HCT116 (cell line): ENCODE data around the gene PCNP. TPM values are rescaled to one million over a fixed set of nuclear protein-coding genes. Genes with fewer than 3 reads are reported as not detected.

Experiments
- ATAC-seq: fragments of 200-7000 bp; cut with Tn5 transposase; 2 replicates; pipeline ENCODE4 v1.9.1; 2020; ENCODE audit warnings: mild to moderate bottlenecking, moderate library complexity
- BruUV-seq: library from RNA; stranded (reverse); fragments of 400-500 nt; replicated peaks from 2 replicates; lab custom pipeline; 2021; lab: Mats Ljungman, UMichigan
- CTCF ChIA-PET: fragments of 300-600 bp; sonication (Branson Sonifier 250); formaldehyde crosslinking; loops from one replicate; lab custom pipeline; 2021; ENCODE audit warnings: antibody characterized with exemption; lab: Charles Lee
- POLR2A ChIA-PET: fragments of 300-600, 350-600 bp; sonication (Branson Sonifier 250); formaldehyde crosslinking; loops from one replicate; lab custom pipeline; 2021; ENCODE audit warnings: antibody characterized with exemption; lab: Charles Lee
- RAD21 ChIA-PET, 2 experiments: fragments of 300-600 bp; sonication (Branson Sonifier 250); formaldehyde crosslinking; loops; one replicate each; lab custom pipeline; 2023; ENCODE audit warnings: low total read pairs in 2 of 2; ENCODE audit not compliant: uncharacterized antibody in 2 of 2, unreplicated experiment in 2 of 2, low non-redundant PET in 1 of 2; lab: Charles Lee
- DNase-seq: peaks from one replicate; pipeline ENCODE4 v3.0.0-alpha.2; 2010; ENCODE audit warnings: low read depth, low spot score
- H2AFZ ChIP-seq: fragments of 200-600 bp; shearing (Covaris generic), sonication (generic); 2 replicates; pipeline ENCODE4 v1.6.1; 2017; ENCODE audit warnings: low read depth, mixed run types, mixed read lengths, antibody characterized with exemption, low read length; ENCODE audit not compliant: poor library complexity, severe bottlenecking
- H3K27ac ChIP-seq: 2 replicates; pipeline ENCODE4 v1.5.1; 2012; ENCODE audit warnings: low read depth, low read length
- H3K27me3 ChIP-seq: fragments of 200-600 bp; sonication (generic); 2 replicates; pipeline ENCODE4 v1.6.1; 2016; ENCODE audit warnings: mixed run types, low read length, mixed read lengths; ENCODE audit not compliant: insufficient read depth
- H3K36me3 ChIP-seq, 2 experiments: fragments of 200-500 bp in 1 of 2; fragments of 200-600 bp in 1 of 2; sonication (Bioruptor generic) in 1 of 2; sonication (generic) in 1 of 2; 2 replicates each; pipeline versions ENCODE4 v1.5.1 to v1.6.1; 2014 to 2016; ENCODE audit warnings: low read length in 2 of 2, inconsistent platforms in 1 of 2, mixed read lengths in 1 of 2, mixed run types in 1 of 2; ENCODE audit not compliant: insufficient read depth in 2 of 2, control insufficient read depth in 1 of 2
- H3K4me1 ChIP-seq, 2 experiments: fragments of 200-600 bp in 1 of 2; sonication (generic) in 1 of 2; 2 replicates each; pipeline versions ENCODE4 v1.5.1 to v1.6.1; 2012 to 2017; ENCODE audit warnings: low read length in 2 of 2, inconsistent platforms in 1 of 2, mild to moderate bottlenecking in 1 of 2, mixed read lengths in 1 of 2, mixed run types in 1 of 2, moderate library complexity in 1 of 2; ENCODE audit not compliant: insufficient read depth in 2 of 2, control insufficient read depth in 1 of 2
- H3K4me2 ChIP-seq: fragments of 200-600 bp; sonication (generic); 2 replicates; pipeline ENCODE4 v1.6.1; 2017; ENCODE audit warnings: mixed run types, low read length, mixed read lengths
- H3K4me3 ChIP-seq, 2 experiments: fragments of 200-600 bp in 1 of 2; sonication (generic) in 1 of 2; replicated peaks in 1 of 2; 2 replicates each; pipeline ENCODE4 v1.5.1; 2011 to 2016; ENCODE audit warnings: low read length in 2 of 2, control low read depth in 1 of 2, low read depth in 1 of 2, mild to moderate bottlenecking in 1 of 2, mixed read lengths in 1 of 2, mixed run types in 1 of 2
- H3K79me2 ChIP-seq: fragments of 200-600 bp; sonication (generic); 2 replicates; pipeline ENCODE4 v1.6.1; 2017; ENCODE audit warnings: mild to moderate bottlenecking, mixed run types, low read length, moderate library complexity, mixed read lengths; ENCODE audit not compliant: insufficient read depth
- H3K9ac ChIP-seq: fragments of 200-600 bp; sonication (generic); 2 replicates; pipeline ENCODE4 v1.6.1; 2016; ENCODE audit warnings: low read length, mixed read lengths
- H3K9me2 ChIP-seq: fragments of 200-600 bp; sonication (generic), shearing (Covaris generic); 2 replicates; pipeline ENCODE4 v1.6.1; 2017; ENCODE audit warnings: mixed run types, mild to moderate bottlenecking, moderate library complexity; ENCODE audit not compliant: insufficient read depth
- H3K9me3 ChIP-seq, 2 experiments: fragments of 200-500 bp in 1 of 2; fragments of 200-600 bp in 1 of 2; sonication (Bioruptor generic) in 1 of 2; sonication (generic) in 1 of 2; 2 replicates each; pipeline ENCODE4 v1.6.1; 2014 to 2017; ENCODE audit warnings: low read length in 2 of 2, mixed read lengths in 2 of 2, inconsistent platforms in 1 of 2, low read depth in 1 of 2, mild to moderate bottlenecking in 1 of 2, mixed run types in 1 of 2, moderate library complexity in 1 of 2; ENCODE audit not compliant: control insufficient read depth in 1 of 2, insufficient read depth in 1 of 2
- H4K20me1 ChIP-seq: fragments of 200-600 bp; sonication (generic), shearing (Covaris generic); 2 replicates; pipeline ENCODE4 v1.6.1; 2017; ENCODE audit warnings: mixed run types, mild to moderate bottlenecking, moderate library complexity; ENCODE audit not compliant: insufficient read depth
- ATF3 ChIP-seq: IDR thresholded peaks from 2 replicates; pipeline ENCODE4 v1.6.1; 2012
- CBX3 ChIP-seq: IDR thresholded peaks from 2 replicates; pipeline ENCODE4 v1.6.1; 2012; ENCODE audit warnings: low read depth
- CEBPB ChIP-seq: IDR thresholded peaks from 2 replicates; pipeline ENCODE4 v1.6.1; 2012; ENCODE audit warnings: low read depth
- CTCF ChIP-seq, 3 experiments: fragments of 200-600 bp in 1 of 3; sonication (generic) in 1 of 3; IDR thresholded peaks in 2 of 3; conservative IDR thresholded peaks in 1 of 3; 2 replicates each; pipeline ENCODE4 v1.5.1; 2012 to 2017; ENCODE audit warnings: low read depth in 2 of 3, low read length in 2 of 3, antibody characterized with exemption in 1 of 3, borderline replicate concordance in 1 of 3, control low read depth in 1 of 3, mild to moderate bottlenecking in 1 of 3, mixed read lengths in 1 of 3, mixed run types in 1 of 3, moderate library complexity in 1 of 3; ENCODE audit not compliant: insufficient read depth in 1 of 3
- EGR1 ChIP-seq: IDR thresholded peaks from 2 replicates; pipeline ENCODE4 v1.6.1; 2012; ENCODE audit warnings: low read depth
- ELF1 ChIP-seq: IDR thresholded peaks from 2 replicates; pipeline ENCODE4 v1.6.1; 2012; ENCODE audit warnings: low read depth, borderline replicate concordance
- EZH2phosphoT487 ChIP-seq: fragments of 200-600 bp; IDR thresholded peaks from 2 replicates; pipeline ENCODE4 v1.6.1; 2018; ENCODE audit warnings: antibody characterized with exemption, borderline replicate concordance
- FOSL1 ChIP-seq: IDR thresholded peaks from 2 replicates; pipeline ENCODE4 v1.6.1; 2012; ENCODE audit warnings: low read depth
- JUND ChIP-seq: IDR thresholded peaks from 2 replicates; pipeline ENCODE4 v1.6.1; 2012
- MAX ChIP-seq: IDR thresholded peaks from 2 replicates; pipeline ENCODE4 v1.6.1; 2012
- POLR2A ChIP-seq: IDR thresholded peaks from 2 replicates; pipeline ENCODE4 v1.7.0; 2011; ENCODE audit warnings: borderline replicate concordance; ENCODE audit not compliant: insufficient read depth, insufficient read length; ENCODE audit errors: extremely low read depth
- POLR2AphosphoS5 ChIP-seq: IDR thresholded peaks from 2 replicates; pipeline ENCODE4 v1.6.1; 2011; ENCODE audit warnings: mild to moderate bottlenecking, low read depth, low read length, moderate library complexity
- RAD21 ChIP-seq: IDR thresholded peaks from 2 replicates; pipeline ENCODE4 v1.6.1; 2012; ENCODE audit warnings: low read depth, mild to moderate bottlenecking
- SIN3A ChIP-seq: IDR thresholded peaks from 2 replicates; pipeline ENCODE4 v1.6.1; 2012; ENCODE audit warnings: low read depth
- SP1 ChIP-seq: IDR thresholded peaks from 2 replicates; pipeline ENCODE4 v1.6.1; 2012; ENCODE audit warnings: low read depth
- SRF ChIP-seq: IDR thresholded peaks from 2 replicates; pipeline ENCODE4 v1.6.1; 2012; ENCODE audit warnings: low read depth
- TCF7L2 ChIP-seq: IDR thresholded peaks from 2 replicates; pipeline ENCODE4 v1.7.0; 2011; ENCODE audit warnings: borderline replicate concordance, inconsistent platforms; ENCODE audit not compliant: insufficient read depth, insufficient read length; ENCODE audit errors: extremely low read depth
- ZBTB33 ChIP-seq: IDR thresholded peaks from 2 replicates; pipeline ENCODE4 v1.6.1; 2011; ENCODE audit warnings: mild to moderate bottlenecking, low read length, moderate library complexity; ENCODE audit not compliant: insufficient replicate concordance; ENCODE audit errors: extremely low read depth
- ZFX ChIP-seq: fragments of 450-650 bp; IDR thresholded peaks from 2 replicates; pipeline ENCODE4 v1.6.1; 2017
- ZNF274 ChIP-seq: fragments of 200-500 bp; sonication (Bioruptor generic); IDR thresholded peaks from 2 replicates; pipeline ENCODE4 v1.6.1; 2014; ENCODE audit warnings: mild to moderate bottlenecking, low read depth, low read length, inconsistent platforms
- intact Hi-C: fragments of 100-400 bp; cut with micrococcal nuclease; formaldehyde crosslinking; loops from 2 replicates; pipeline ENCODE4 v1.10.0; 2022
- total RNA-seq: library from RNA; stranded (reverse); gene quantifications from one replicate; pipeline ENCODE4 v1.2.1, GENCODE V29; 2021; ENCODE audit not compliant: unreplicated experiment

The PCNP gene
- total RNA-seq, 1 experiment from 2014 or later: 177 TPM

GRCh38 chr3:101527906-101528305 lies 46.1 kb upstream of the PCNP start:
- no peak for ATAC-seq
- CTCF ChIA-PET: no interaction called here
- TF ChIP-seq CTCF (IDR thresholded peaks at IDR 0.05 in 2 of 3, conservative IDR thresholded peaks at IDR 0.05 in 1 of 3; ENCODE audit: borderline replicate concordance in 1 of 3, insufficient read depth in 1 of 3, low read depth in 2 of 3, low read length in 2 of 3) (no peak), EGR1 (no peak), CEBPB (no peak), FOSL1 (no peak), SRF (no peak), POLR2AphosphoS5 (no peak), RAD21 (no peak), ZNF274 (no peak), EZH2phosphoT487 (no peak), TCF7L2 (no peak), SIN3A (no peak), CBX3 (no peak), JUND (no peak), POLR2A (no peak), ZBTB33 (no peak), SP1 (no peak), ZFX (no peak), ATF3 (no peak), MAX (no peak), ELF1 (no peak)
- DNase-seq: no peak
- no peak overlapping the region for H3K4me3 ChIP-seq
- no peaks in the 10 kb centered on the region for H3K27me3 ChIP-seq
- H4K20me1 ChIP-seq: no peaks in the 10 kb centered on the region
- BruUV-seq: no TSS peak
- no peak overlapping the region for H3K4me2 ChIP-seq
- RAD21 ChIA-PET: no interaction called here
- POLR2A ChIA-PET: no interaction called here
- intact Hi-C loops: no loop called here
- H3K9me3 ChIP-seq: no peaks in the 10 kb centered on the region
- no peak overlapping the region for H3K27ac ChIP-seq
- H3K79me2 ChIP-seq: no peaks in the 10 kb centered on the region
- H2AFZ ChIP-seq: no peak overlapping the region
- H3K36me3 ChIP-seq: no peaks in the 10 kb centered on the region
- no peaks in the 10 kb centered on the region for H3K4me1 ChIP-seq
- no peaks in the 10 kb centered on the region for H3K9me2 ChIP-seq
- H3K9ac ChIP-seq: no peak overlapping the region
